Measurements from ENCODE around the gene FOSL1.

GRCh38 chr11:65915101-65915820 lies 15.1 kb upstream of the FOSL1 start:
- TF ChIP-seq CTCF (IDR thresholded peaks at IDR 0.05) (no peak), POLR2A (IDR thresholded peaks at IDR 0.05) (no peak)
